Stimulated activated CD8-positive, alpha-beta memory T cell treated with anti-CD3 and anti-CD28 coated beads, Interleukin-12 subunit alpha, Interleukin-12 subunit beta, amount 100 ng/mL, for 1 hour (primary cell): ENCODE results near the gene PPP2R2C.

Experiments used
- DNase-seq: peaks from one replicate; pipeline ENCODE4 v3.0.0-alpha.2; 2020; ENCODE audit warnings: low read depth

Gene PPP2R2C

GRCh38 chr4:6282314-6282771, 190.1 kb downstream of the PPP2R2C start:
- no peak for DNase-seq

DNA sequence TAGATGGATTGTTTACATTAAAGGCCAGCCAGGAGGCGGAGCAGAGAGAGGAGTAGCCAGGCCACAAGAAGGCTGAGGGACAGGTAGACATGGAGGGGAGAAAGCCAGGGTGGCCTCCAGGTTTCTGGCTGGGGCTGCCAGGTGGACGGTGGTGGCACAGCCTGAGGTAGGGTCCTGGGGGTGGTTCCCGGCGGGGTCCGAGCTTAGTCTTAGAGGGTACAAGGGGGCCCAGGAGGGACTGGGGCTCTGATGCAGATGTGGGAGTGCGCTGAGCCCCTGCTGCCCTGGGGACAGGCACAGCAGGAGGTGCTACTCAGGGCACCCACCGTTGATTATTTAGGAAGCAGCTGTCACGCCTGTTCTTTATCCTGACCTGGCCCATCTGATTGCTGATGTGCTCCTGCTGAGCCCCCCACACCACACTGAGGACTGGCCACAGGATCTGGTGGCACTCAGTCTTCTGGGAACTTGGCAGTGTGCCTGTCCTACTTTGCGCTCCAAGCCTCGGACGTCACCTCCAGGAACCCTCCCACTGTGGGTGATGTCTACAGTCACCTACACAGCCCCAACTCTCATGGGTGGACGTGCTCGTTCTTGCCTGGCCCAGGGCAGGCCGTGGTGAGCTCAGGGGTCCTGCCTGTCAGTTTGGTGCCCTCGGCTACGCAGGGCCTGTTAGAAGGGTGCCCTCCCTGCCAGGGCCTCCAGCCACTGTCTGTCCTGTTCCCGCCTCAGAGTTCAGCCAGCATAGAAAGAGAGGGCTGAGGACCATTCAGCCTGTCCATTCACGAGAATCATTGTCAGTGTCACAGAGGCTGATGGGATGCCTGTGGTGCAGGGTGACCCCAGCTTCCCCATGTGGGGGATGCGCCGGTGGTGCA, 190.7 kb downstream of the PPP2R2C start:
- no peak for DNase-seq

DNA sequence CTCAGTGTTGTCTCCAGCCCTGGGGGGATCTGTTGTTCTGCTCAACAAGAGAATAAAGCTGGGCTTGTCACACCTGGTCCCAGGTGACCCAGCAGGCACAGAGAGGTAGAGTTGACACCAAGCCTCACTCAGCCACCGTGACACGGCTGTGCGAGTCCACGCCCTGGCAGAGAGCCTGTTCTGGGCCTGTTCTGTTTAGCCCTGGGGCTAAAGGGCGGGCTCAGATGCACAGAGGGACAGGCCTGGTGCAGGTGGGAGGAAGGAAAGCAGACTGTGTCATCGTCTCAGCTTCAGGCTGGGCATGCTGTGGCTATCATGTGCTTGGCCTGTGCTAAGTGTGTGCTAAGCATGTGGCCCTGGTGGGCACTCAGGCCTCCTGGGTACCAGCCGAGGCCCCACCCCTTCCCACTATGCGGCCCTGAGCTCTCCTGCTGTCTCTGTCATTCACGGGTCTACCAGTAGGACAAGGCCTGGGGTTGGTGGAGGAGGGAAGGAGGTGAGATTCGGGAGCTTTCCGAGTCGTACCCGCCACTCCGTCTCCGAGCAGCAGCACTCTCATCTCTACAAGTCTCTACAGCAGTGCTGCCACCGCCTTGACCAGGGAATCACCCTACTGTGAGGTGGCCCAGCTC, 191.9 kb downstream of the PPP2R2C start:
- no peak for DNase-seq

- DNase-seq, result no peak
These were observed 192.7 kb downstream of the PPP2R2C start for GRCh38 chr4:6279582-6280289.

GRCh38 chr4:6278801-6279197, 193.6 kb downstream of the PPP2R2C start:
- no peak for DNase-seq

DNA sequence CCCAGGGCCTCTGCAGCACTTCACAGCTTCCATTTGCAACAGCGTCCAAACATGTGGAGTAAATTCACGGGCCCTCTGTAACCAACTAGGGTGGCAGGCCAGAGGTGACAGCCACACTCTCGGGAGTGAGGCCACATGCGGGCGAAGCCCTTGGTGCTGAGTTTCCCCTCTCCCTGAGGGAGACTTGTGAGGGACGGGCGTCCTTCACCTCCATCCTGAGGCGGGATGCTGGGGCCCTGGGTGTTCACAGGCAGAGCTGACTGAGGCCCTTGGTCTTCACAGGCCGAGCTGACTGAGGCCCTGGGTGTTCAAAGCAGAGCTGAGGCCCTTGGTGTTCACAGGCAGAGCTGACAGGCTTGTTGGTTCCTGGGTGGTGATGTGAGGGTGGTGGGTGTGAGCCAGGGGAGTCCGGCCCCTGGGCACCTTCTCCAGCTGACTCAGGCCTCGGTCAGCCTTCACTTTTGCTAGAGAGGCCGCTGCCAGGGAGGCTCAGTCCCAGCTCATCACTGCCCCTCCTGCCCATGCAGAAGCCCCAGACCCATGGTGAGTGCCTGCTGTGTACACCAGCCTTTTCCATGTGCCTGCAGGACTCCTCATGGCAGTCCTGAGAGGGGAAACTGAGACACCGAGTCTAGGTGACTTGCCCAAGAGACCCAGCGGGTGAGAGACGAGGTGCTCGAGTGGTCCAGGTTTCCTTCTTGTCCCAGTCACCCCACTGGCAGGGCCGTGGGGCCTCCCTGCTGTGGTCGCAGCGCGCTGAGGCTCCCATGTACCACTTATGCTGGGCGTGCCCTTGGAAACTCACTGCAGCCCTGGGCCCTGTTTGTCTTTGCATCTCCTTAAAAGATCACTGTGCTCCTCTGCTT, 194.2 kb downstream of the PPP2R2C start:
- no peak for DNase-seq

- DNase-seq, result no peak
These were observed 195.1 kb downstream of the PPP2R2C start for GRCh38 chr4:6277139-6277802.

DNA sequence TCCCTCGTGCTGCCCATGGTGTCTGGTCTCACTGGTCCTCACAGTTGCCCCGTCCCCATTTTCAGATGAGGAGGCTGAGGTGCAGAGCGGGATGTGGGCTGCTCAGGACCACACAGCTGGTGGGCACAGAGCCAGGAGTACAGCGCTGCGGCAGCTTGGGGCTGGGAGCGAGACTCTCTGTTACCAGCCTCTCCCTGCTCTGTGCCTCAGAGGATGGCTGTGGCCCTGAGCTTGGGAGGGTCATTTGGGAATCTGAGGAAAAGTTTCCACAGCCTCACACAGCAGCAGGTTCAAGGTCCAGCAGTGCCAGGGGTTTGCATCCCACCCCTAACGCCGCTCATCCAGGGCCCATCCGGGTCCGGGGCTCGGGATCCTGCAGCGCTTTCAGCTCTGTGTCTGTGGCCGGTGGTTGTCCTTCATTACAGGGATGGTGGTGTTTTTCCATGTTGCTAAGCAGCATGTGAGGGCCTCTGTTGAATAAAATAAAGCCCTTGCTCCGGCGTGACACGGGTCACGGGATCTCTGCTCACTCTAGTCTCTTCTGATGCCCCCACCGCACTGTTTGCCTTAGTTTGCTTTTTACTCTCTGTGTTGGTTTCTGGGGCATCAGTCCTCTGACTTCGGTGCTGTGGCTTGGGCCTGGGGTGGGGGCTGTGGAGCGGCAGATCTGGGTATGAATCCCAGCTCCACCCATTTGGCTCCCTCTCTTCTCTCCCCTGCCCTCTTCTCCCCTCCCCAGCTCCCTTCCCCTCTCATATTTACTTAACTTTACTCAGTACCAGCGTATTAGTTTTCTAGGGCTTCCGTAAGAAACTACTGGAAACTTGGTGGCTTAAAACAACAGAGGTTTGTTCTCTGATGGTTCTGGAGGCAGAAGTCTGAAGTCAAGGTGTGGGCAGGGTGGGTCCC, 196.3 kb downstream of the PPP2R2C start:
- DNase-seq, result no peak

- no peak for DNase-seq
These were observed 197.1 kb downstream of the PPP2R2C start for GRCh38 chr4:6275351-6275750.

GRCh38 chr4:6273661-6273990, 198.8 kb downstream of the PPP2R2C start:
- DNase-seq, result no peak

DNA sequence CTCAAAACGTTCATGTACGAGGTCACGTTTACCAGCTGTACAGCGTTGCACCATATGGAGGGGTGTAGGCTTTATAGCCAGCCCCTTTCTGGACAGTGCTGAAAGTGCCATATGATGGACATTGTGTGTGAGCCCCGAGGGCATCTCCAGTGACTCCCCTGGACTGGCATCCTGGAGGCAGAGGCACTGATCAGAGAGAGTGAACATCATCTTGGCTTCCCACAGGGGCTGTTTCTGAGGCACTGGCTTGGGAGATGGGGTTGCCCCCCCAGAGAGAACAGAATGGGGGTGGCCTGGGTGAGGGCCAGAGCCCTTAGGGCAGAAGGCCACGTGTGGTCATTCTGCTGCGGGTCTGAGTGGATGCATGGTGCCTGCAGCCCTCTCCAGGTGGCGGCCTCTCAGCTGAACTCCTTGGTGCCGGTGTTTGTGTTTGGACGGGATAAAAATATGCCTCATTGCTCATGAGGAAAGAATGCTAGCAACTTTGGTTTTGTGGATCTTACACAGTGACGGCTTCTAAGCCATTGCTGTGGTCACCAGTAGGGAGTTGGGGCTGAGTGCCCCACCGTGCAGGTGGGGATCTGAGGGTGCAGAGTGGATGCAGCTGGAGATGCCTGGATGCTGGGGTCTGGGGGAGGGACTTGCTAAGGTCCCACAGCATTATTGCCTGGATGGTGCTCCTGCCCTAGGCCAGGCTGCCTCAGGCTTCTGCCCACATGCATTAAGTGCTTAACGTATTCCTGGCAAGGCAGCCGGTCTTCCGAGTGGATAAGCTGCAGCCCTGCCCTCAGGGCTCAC, 199.4 kb downstream of the PPP2R2C start:
- no peak for DNase-seq

DNA sequence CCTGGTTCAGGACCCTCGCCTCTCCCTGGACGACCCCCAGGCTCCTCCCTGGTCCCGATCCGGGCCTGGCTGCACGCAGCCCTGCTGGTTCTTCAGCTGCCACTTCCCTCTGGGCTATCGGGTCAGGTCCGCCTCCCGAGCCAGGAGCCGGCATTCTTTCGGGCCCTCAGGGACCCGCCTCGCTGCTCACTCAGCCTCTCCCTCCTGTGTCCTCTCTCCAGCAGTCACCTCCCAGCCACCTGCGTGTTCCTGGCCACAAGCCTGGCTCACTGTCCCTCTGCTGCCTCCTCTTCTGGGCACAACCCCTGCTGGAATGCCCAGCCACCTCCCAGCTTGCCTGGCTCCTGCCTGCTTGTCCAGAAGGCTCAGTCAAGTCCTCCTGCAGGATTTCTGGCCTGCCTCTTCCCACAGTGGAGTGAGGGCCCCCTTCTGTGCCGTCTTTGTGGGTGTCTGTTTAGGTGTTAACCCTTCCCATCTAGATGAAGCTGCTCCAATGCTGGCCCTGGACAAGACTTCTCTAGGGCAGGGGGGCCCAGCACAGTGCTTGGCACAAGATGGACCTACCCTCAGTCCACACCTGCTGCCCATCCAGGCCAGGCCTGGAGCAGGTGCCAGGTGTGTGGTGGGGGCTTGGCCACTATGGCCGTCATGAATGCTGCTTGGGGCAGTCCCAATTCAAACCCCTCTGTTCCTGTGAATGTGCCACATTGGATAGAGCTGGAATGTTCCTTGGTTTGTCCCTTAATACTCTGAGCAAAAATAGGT, 200.5 kb downstream of the PPP2R2C start:
- DNase-seq, result no peak

GRCh38 chr4:6271206-6271605, 201.2 kb downstream of the PPP2R2C start:
- DNase-seq, result no peak

GRCh38 chr4:6270636-6271121, 201.7 kb downstream of the PPP2R2C start:
- DNase-seq, result no peak
